Measurements from ENCODE around the gene EXOSC5. TPM values are rescaled to one million over a fixed set of nuclear protein-coding genes. Genes with fewer than 3 reads are reported as not detected.

EXOSC5 gene
- total RNA-seq, 1 experiment from 2014 or later, result 43.1 TPM

DNA sequence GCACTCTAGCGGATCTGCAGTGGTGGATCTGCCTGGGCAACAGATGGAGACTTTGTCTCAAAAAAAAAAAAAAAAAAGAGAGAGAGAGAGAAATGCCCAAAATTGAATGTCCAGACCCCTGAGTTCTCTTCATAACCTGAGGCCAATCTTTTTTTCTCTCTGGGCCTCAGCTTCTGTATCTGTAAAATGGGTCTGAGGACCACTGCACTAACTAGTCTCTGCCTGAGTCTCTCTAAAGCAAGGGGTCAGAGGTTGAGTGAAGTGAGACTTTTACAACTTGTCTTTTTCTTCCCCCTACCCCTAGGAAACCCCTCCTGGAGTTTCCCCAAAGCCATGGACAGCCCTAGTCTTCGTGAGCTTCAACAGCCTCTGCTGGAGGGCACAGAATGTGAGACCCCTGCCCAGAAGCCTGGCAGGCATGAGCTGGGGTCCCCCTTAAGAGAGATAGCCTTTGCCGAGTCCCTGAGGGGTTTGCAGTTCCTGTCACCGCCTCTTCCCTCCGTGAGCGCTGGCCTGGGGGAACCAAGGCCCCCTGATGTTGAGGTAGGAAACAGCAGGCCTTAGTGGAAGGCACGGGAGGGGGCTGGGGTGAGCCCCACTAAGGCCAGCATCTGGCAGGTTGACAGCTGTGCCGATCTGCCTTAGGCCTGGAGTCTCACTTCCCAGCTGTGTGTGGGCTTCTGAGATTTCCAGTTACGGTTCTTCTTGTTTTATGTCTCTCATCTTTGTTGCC is 19.0 kb downstream of the EXOSC5 start:
- no peaks in the 10 kb centered on the region for H3K9me3 ChIP-seq (ENCODE audit: low read depth, low read length, poor library complexity, severe bottlenecking)
- H3K27ac ChIP-seq (ENCODE audit: low read depth, low read length, poor library complexity, severe bottlenecking), result no peak overlapping the region
- peaks cover 10% of the 10 kb centered on the region for H3K4me1 ChIP-seq (ENCODE audit: insufficient read depth, low read length, poor library complexity, severe bottlenecking)
- H3K27me3 ChIP-seq (replicated peaks; ENCODE audit: insufficient read depth, low read depth, low read length, poor library complexity), result no peaks in the 10 kb centered on the region
- H3K36me3 ChIP-seq (ENCODE audit: insufficient read depth, low read length, poor library complexity, severe bottlenecking), result no peaks in the 10 kb centered on the region
- ChIA-PET POLR2A (ENCODE audit: low non-redundant PET) (no interaction called here), CTCF (interaction anchor here (0.7 kb wide), 1 partner anchor 223 kb away, joined by 5 read pairs; no protein-coding TSS in a partner anchor)
- H3K4me3 ChIP-seq (ENCODE audit: low read depth, low read length, poor library complexity, severe bottlenecking), result no peak overlapping the region
- no TSS peak for BruUV-seq (replicated peaks)
- peak; percentile 58 for DNase-seq (ENCODE audit: low spot score)
- intact Hi-C loops (cut with micrococcal nuclease; ENCODE audit: unreplicated experiment), result no loop called here
- TF ChIP-seq CTCF (conservative IDR thresholded peaks at IDR 0.05; ENCODE audit: low read depth, low read length) (0 out of 2 replicates have a peak, but pooled peaks have one; percentile 23), EZH2 (IDR thresholded peaks at IDR 0.05; ENCODE audit: borderline replicate concordance, low read depth, low read length, poor library complexity, severe bottlenecking) (no peak)

- BruUV-seq (replicated peaks), result no TSS peak
Observed at GRCh38 chr19:41376998-41377365, 20.2 kb downstream of the EXOSC5 start.

GRCh38 chr19:41376241-41376997 is 20.7 kb downstream of the EXOSC5 start, which contains the start of gene TMEM91:
Gene TMEM91 (plus strand): TSS chr19:41376533. CDS start chr19:41378310, 1,777 bp downstream.
- CTCF ChIA-PET, result no interaction called here
- peaks cover 10% of the 10 kb centered on the region for H3K4me1 ChIP-seq (ENCODE audit: insufficient read depth, low read length, poor library complexity, severe bottlenecking)
- peak within 1 kb of the TSS; percentile 55 for H3K4me3 ChIP-seq (ENCODE audit: low read depth, low read length, poor library complexity, severe bottlenecking)
- TF ChIP-seq CTCF (conservative IDR thresholded peaks at IDR 0.05; ENCODE audit: low read depth, low read length) (no peak), EZH2 (IDR thresholded peaks at IDR 0.05; ENCODE audit: borderline replicate concordance, low read depth, low read length, poor library complexity, severe bottlenecking) (no peak)
- intact Hi-C loops (cut with micrococcal nuclease; ENCODE audit: unreplicated experiment), result no loop called here
- POLR2A ChIA-PET (ENCODE audit: low non-redundant PET), result no interaction called here
- H3K27me3 ChIP-seq (replicated peaks; ENCODE audit: insufficient read depth, low read depth, low read length, poor library complexity), result no peaks in the 10 kb centered on the region
- peak; percentile 44 for DNase-seq (ENCODE audit: low spot score)
- no peaks in the 10 kb centered on the region for H3K36me3 ChIP-seq (ENCODE audit: insufficient read depth, low read length, poor library complexity, severe bottlenecking)
- no peaks in the 10 kb centered on the region for H3K9me3 ChIP-seq (ENCODE audit: low read depth, low read length, poor library complexity, severe bottlenecking)
- H3K27ac ChIP-seq (ENCODE audit: low read depth, low read length, poor library complexity, severe bottlenecking), result peak within 1 kb of the TSS; percentile 35
- BruUV-seq (replicated peaks), result no TSS peak

More at GRCh38 chr19:41376998-41377365, 20.2 kb downstream of the EXOSC5 start:
- Histone ChIP-seq H3K36me3 (ENCODE audit: insufficient read depth, low read length, poor library complexity, severe bottlenecking) (no peaks in the 10 kb centered on the region), H3K4me1 (ENCODE audit: insufficient read depth, low read length, poor library complexity, severe bottlenecking) (peaks cover 10% of the 10 kb centered on the region), H3K4me3 (ENCODE audit: low read depth, low read length, poor library complexity, severe bottlenecking) (peak overlapping the region; percentile 55), H3K27ac (ENCODE audit: low read depth, low read length, poor library complexity, severe bottlenecking) (peak overlapping the region; percentile 35), H3K27me3 (replicated peaks; ENCODE audit: insufficient read depth, low read depth, low read length, poor library complexity) (no peaks in the 10 kb centered on the region), H3K9me3 (ENCODE audit: low read depth, low read length, poor library complexity, severe bottlenecking) (no peaks in the 10 kb centered on the region)
- POLR2A ChIA-PET (ENCODE audit: low non-redundant PET), result no interaction called here
- intact Hi-C loops (cut with micrococcal nuclease; ENCODE audit: unreplicated experiment), result no loop called here
- no peak for TF ChIP-seq EZH2 (IDR thresholded peaks at IDR 0.05; ENCODE audit: borderline replicate concordance, low read depth, low read length, poor library complexity, severe bottlenecking)
- no peak for TF ChIP-seq CTCF (conservative IDR thresholded peaks at IDR 0.05; ENCODE audit: low read depth, low read length)
- no peak for DNase-seq (ENCODE audit: low spot score)
- CTCF ChIA-PET, result no interaction called here
